Smooth muscle cell (in vitro differentiated cells): ENCODE data around the gene SORT1. TPM values are rescaled to one million over a fixed set of nuclear protein-coding genes. Genes with fewer than 3 reads are reported as not detected.
"Not testable (repeated sequence)": the region's sequence is repeated elsewhere in the genome, so short reads cannot be mapped to it uniquely, and the experiment has no call there.

ENCODE experiments used
- DNase-seq: peaks from one replicate; lab custom pipeline; 2025; ENCODE audit not compliant: unreplicated experiment; lab: John Stamatoyannopoulos, UW
- H2AFZ ChIP-seq: fragments of 200-600 bp; sonication (generic); 2 replicates; pipeline ENCODE4 v1.6.0; 2016; ENCODE audit warnings: antibody characterized with exemption, low read depth, mild to moderate bottlenecking
- H3F3A ChIP-seq: fragments of 200-600 bp; sonication (generic); 2 replicates; pipeline ENCODE4 v1.6.0; 2017; ENCODE audit warnings: antibody characterized with exemption, low read depth
- H3K27ac ChIP-seq: fragments of 200-600 bp; sonication (generic); 2 replicates; pipeline ENCODE4 v1.5.1; 2016; ENCODE audit warnings: low read depth, mild to moderate bottlenecking
- H3K27me3 ChIP-seq: fragments of 200-600 bp; sonication (generic); 2 replicates; pipeline ENCODE4 v1.6.1; 2016; ENCODE audit warnings: low read depth, mild to moderate bottlenecking
- H3K36me3 ChIP-seq: fragments of 200-600 bp; sonication (generic); 2 replicates; pipeline ENCODE4 v1.5.1; 2016; ENCODE audit warnings: low read depth
- H3K4me1 ChIP-seq: fragments of 200-600 bp; sonication (generic); 2 replicates; pipeline ENCODE4 v1.5.1; 2016; ENCODE audit warnings: low read depth
- H3K4me2 ChIP-seq: fragments of 200-600 bp; sonication (generic); 2 replicates; pipeline ENCODE4 v1.6.0; 2016; ENCODE audit warnings: mild to moderate bottlenecking
- H3K4me3 ChIP-seq: fragments of 200-600 bp; sonication (generic); 2 replicates; pipeline ENCODE4 v1.5.1; 2016; ENCODE audit warnings: mild to moderate bottlenecking
- H3K79me2 ChIP-seq: fragments of 200-600 bp; sonication (generic); 2 replicates; pipeline ENCODE4 v1.6.0; 2016; ENCODE audit warnings: low read depth, mild to moderate bottlenecking
- H3K9ac ChIP-seq: fragments of 200-600 bp; sonication (generic); 2 replicates; pipeline ENCODE4 v1.6.0; 2016; ENCODE audit warnings: low read depth
- H3K9me3 ChIP-seq: fragments of 200-600 bp; sonication (generic); replicated peaks from 2 replicates; pipeline ENCODE4 v1.5.1; 2016; ENCODE audit warnings: low read depth
- H4K20me1 ChIP-seq: fragments of 200-600 bp; sonication (generic); 2 replicates; pipeline ENCODE4 v1.6.0; 2016; ENCODE audit warnings: low read depth
- WGBS: methylation state at CpG from one replicate; pipeline ENCODE4 v1.1.7; 2016; ENCODE audit warnings: low lambda C conversion rate; 5-methylcytosine and 5-hydroxymethylcytosine counted together
- polyA plus RNA-seq: library from polyadenylated mRNA; unstranded; fragments of >200 nt; fragmentation: Nextera tagmentation; extraction: Ambion mirVana; gene quantifications from 2 replicates; pipeline ENCODE4 v1.2.1, GENCODE V29; 2016
- total RNA-seq: library from RNA; depleted of rRNA; stranded (reverse); fragments of >200 nt; gene quantifications from 2 replicates; pipeline ENCODE4 v1.2.3, GENCODE V29; 2014
- TF ChIP-seq, protein P1 (sequence below): fragments of 200-600 bp; sonication (generic); IDR thresholded peaks from 2 replicates; pipeline ENCODE4 v1.5.1; 2017; ENCODE audit warnings: borderline replicate concordance, mild to moderate bottlenecking, antibody characterized with exemption; ENCODE audit not compliant: insufficient read depth, poor library complexity, severe bottlenecking

The SORT1 gene
- total and polyA plus RNA-seq, 2 experiments from 2014 or later: 9.8 to 31.4 TPM

DNA sequence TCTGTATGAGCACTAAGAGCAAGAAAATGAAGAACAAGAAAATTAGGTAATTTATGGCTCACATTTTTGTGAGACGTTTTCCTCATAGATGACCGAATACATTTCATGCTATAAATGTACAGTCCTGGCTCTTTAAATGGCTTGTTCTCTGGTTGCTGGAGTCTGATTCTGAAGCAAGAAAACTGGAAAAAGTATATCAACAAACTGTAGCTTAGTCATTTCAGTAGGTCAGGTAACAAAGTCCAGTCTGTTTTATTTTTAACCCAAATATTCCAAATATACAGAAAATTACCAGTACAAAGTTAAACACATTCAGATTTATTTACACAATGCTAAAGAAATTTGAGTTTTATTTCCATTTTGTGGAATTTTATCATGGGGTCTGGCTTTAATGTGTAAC, 88.4 kb downstream of the SORT1 start:
- no peak overlapping the region for H3K9ac ChIP-seq
- H2AFZ ChIP-seq: no peak overlapping the region
- DNase-seq: no peak
- no peak overlapping the region for H3K4me2 ChIP-seq
- no peaks in the 10 kb centered on the region for H3K9me3 ChIP-seq
- H3F3A ChIP-seq: no peaks in the 10 kb centered on the region
- H3K79me2 ChIP-seq: no peaks in the 10 kb centered on the region
- H3K36me3 ChIP-seq: no peaks in the 10 kb centered on the region
- TF ChIP-seq, protein P1, sequence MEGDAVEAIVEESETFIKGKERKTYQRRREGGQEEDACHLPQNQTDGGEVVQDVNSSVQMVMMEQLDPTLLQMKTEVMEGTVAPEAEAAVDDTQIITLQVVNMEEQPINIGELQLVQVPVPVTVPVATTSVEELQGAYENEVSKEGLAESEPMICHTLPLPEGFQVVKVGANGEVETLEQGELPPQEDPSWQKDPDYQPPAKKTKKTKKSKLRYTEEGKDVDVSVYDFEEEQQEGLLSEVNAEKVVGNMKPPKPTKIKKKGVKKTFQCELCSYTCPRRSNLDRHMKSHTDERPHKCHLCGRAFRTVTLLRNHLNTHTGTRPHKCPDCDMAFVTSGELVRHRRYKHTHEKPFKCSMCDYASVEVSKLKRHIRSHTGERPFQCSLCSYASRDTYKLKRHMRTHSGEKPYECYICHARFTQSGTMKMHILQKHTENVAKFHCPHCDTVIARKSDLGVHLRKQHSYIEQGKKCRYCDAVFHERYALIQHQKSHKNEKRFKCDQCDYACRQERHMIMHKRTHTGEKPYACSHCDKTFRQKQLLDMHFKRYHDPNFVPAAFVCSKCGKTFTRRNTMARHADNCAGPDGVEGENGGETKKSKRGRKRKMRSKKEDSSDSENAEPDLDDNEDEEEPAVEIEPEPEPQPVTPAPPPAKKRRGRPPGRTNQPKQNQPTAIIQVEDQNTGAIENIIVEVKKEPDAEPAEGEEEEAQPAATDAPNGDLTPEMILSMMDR: no peak
- H3K27me3 ChIP-seq: no peaks in the 10 kb centered on the region
- H3K4me3 ChIP-seq: no peak overlapping the region
- no peak overlapping the region for H3K27ac ChIP-seq
- peaks cover 23% of the 10 kb centered on the region for H3K4me1 ChIP-seq
- no peaks in the 10 kb centered on the region for H4K20me1 ChIP-seq
- 81% methylated on average over 2 of the region's 2 CpGs for WGBS

GRCh38 chr1:109307274-109308021, 90.3 kb downstream of the SORT1 start:
- Histone ChIP-seq H3K9ac (no peak overlapping the region), H3K4me2 (peak overlapping the region; percentile 12)
- DNase-seq: no peak

DNA sequence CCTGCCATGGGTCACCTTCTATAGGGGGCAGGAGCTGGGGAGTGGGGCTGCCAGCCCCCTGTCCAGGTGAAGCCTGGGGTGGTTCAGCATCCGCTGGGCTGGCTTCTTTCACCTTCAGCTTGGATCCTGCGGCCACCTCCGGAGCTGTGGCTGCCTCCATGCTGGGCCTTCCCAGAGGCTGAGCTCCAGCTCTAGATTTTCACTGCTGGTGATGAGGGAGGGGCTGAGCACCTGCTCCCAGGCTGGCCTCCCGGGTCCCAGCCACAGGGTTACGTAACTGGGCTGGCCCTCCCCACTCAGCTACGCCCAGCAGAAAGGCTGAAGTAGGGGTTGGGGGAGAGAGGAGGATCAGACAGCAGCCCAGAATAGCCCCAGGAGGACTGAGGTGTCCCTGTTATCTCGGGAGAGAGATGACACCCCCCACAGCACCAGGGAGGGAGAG, 90.9 kb downstream of the SORT1 start, which contains the start of gene MYBPHL:
MYBPHL (minus strand) TSS at position 180 of the 442 bp plus-strand sequence; CDS start at position 160, 20 bp downstream.
- TF ChIP-seq, protein P1: no peak
- Histone ChIP-seq H3F3A (no peaks in the 10 kb centered on the region), H3K27ac (no peak within 1 kb of the TSS), H3K9ac (no peak within 1 kb of the TSS), H3K79me2 (no peaks in the 10 kb centered on the region), H3K27me3 (no peaks in the 10 kb centered on the region), H3K4me1 (peaks cover 23% of the 10 kb centered on the region), H3K9me3 (no peaks in the 10 kb centered on the region), H2AFZ (no peak within 1 kb of the TSS), H4K20me1 (no peaks in the 10 kb centered on the region), H3K4me3 (no peak within 1 kb of the TSS), H3K4me2 (peak within 1 kb of the TSS; percentile 12), H3K36me3 (no peaks in the 10 kb centered on the region)
- DNase-seq: no peak
- 83% methylated on average over 7 of the region's 7 CpGs for WGBS

More at GRCh38 chr1:109307274-109308021, 90.3 kb downstream of the SORT1 start:
- Histone ChIP-seq H3K36me3 (no peaks in the 10 kb centered on the region), H3K79me2 (no peaks in the 10 kb centered on the region), H3K27me3 (no peaks in the 10 kb centered on the region), H3K4me3 (no peak overlapping the region), H4K20me1 (no peaks in the 10 kb centered on the region), H3K9me3 (no peaks in the 10 kb centered on the region), H3K4me1 (peaks cover 23% of the 10 kb centered on the region), H2AFZ (no peak overlapping the region), H3K27ac (no peak overlapping the region), H3F3A (no peaks in the 10 kb centered on the region)
- TF ChIP-seq, protein P1: no peak
- 31% methylated on average over 14 of the region's 14 CpGs for WGBS

- not testable (repeated sequence) for H3K36me3 ChIP-seq, H3K4me3 ChIP-seq
Measured at GRCh38 chr1:109305991-109306390, 91.7 kb downstream of the SORT1 start.

More at GRCh38 chr1:109305991-109306390, 91.7 kb downstream of the SORT1 start:
- not testable (repeated sequence) for H3K9ac ChIP-seq, H3K79me2 ChIP-seq, DNase-seq, H4K20me1 ChIP-seq, H3F3A ChIP-seq, H3K27ac ChIP-seq, H3K4me2 ChIP-seq, H3K27me3 ChIP-seq, H3K9me3 ChIP-seq, H2AFZ ChIP-seq
- 51% methylated on average over 10 of the region's 10 CpGs for WGBS
- peaks cover 23% of the 10 kb centered on the region for H3K4me1 ChIP-seq
